Measurements from ENCODE around the gene MRPL37. TPM values are rescaled to one million over a fixed set of nuclear protein-coding genes. Genes with fewer than 3 reads are reported as not detected.

Gene MRPL37
- total and polyA plus RNA-seq, 2 of the 8 experiments (the other 6 are each of a cell fraction or from before 2014, with no cell fraction given), result 45.5 to 126 TPM

GRCh38 chr1:54262244-54262643 is 62.3 kb downstream of the MRPL37 start:
- H3K23ac ChIP-seq (ENCODE audit: insufficient read length), result no peak overlapping the region
- no peaks in the 10 kb centered on the region for H3K23me2 ChIP-seq (ENCODE audit: low read depth, low read length)
- ChIA-PET CTCF (ENCODE audit: partially characterized antibody) (interaction anchor here (1.3 to 5.5 kb wide), 4 partner anchors 9 to 228 kb away, joined by 4 to 34 read pairs (median 5); no protein-coding TSS in a partner anchor), POLR2A (ENCODE audit: partially characterized antibody) (interaction anchor here (1.3 to 1.6 kb wide), 2 partner anchors 9 to 10 kb away, joined by 3 to 4 read pairs; no protein-coding TSS in a partner anchor)
- no peaks in the 10 kb centered on the region for H3K27me3 ChIP-seq (replicated peaks in 1 of 4; ENCODE audit: control insufficient read depth in 3 of 4, extremely low read depth in 1 of 4, insufficient read depth in 3 of 4, low read length in 3 of 4)
- 86% methylated on average over 7 of the region's 7 CpGs; no CpG with 5 or more reads in 1 of the 2 experiments for WGBS, 2 experiments (ENCODE audit: extremely low coverage in 1 of 2, insufficient coverage in 1 of 2, insufficient read length in 1 of 2, insufficient replicate concordance in 2 of 2, low coverage in 1 of 2, low lambda C conversion rate in 2 of 2, missing lambda C conversion rate in 1 of 2)
- no peak for TF ChIP-seq KDM4A (IDR thresholded peaks at IDR 0.05; ENCODE audit: low read depth, low read length, severe bottlenecking)
- TF ChIP-seq BCL11A (IDR thresholded peaks at IDR 0.05; ENCODE audit: low read depth in 2 of 2, low read length in 2 of 2), result no peak
- TF ChIP-seq JUN (IDR thresholded peaks at IDR 0.05; ENCODE audit: low read depth, low read length), result no peak
- no peak for TF ChIP-seq USF2 (IDR thresholded peaks at IDR 0.05; ENCODE audit: low read length)
- peaks cover 6 to 20% of the 10 kb centered on the region in 2 experiments for H4K20me1 ChIP-seq (replicated peaks in 1 of 2; ENCODE audit: control insufficient read depth in 1 of 2, insufficient read depth in 2 of 2, low read length in 2 of 2)
- H4K8ac ChIP-seq (ENCODE audit: extremely low read depth, insufficient read depth, low read length), result no peak overlapping the region
- H3K4me2 ChIP-seq (ENCODE audit: insufficient read depth in 1 of 2, low read depth in 2 of 2, low read length in 2 of 2), result no peak overlapping the region
- no peak overlapping the region for H3K9ac ChIP-seq (replicated peaks in 1 of 4; ENCODE audit: extremely low read depth in 1 of 4, low read depth in 3 of 4, low read length in 3 of 4)
- H3K79me1 ChIP-seq (ENCODE audit: low read depth, low read length), result peaks cover 15% of the 10 kb centered on the region
- H3K4ac ChIP-seq (replicated peaks; ENCODE audit: insufficient read length, low read depth, low read length), result no peak overlapping the region
- no peak overlapping the region for H4K5ac ChIP-seq (ENCODE audit: insufficient read length, low read depth, low read length)
- H3K36me3 ChIP-seq (ENCODE audit: control insufficient read depth in 2 of 4, insufficient read depth in 4 of 4, low read length in 3 of 4), result no peaks in the 10 kb centered on the region; a peak in 1 of 8 replicates
- no peak overlapping the region for H2BK12ac ChIP-seq (ENCODE audit: low read depth, low read length)
- FAIRE-seq, result no peak
- peaks cover 2 to 8% (median 4%) of the 10 kb centered on the region in 4 experiments for H3K4me1 ChIP-seq (replicated peaks in 1 of 4; ENCODE audit: control insufficient read depth in 3 of 4, insufficient read depth in 4 of 4, low read length in 3 of 4)
- H2AK5ac ChIP-seq (ENCODE audit: low read depth, low read length), result no peak overlapping the region
- H3K9me3 ChIP-seq (ENCODE audit: insufficient read depth in 2 of 2, low read depth in 1 of 2, low read length in 1 of 2), result no peaks in the 10 kb centered on the region
- H2BK15ac ChIP-seq (ENCODE audit: low read length), result no peak overlapping the region
- H4K91ac ChIP-seq (replicated peaks; ENCODE audit: insufficient read length, low read length), result no peak overlapping the region
- H3K18ac ChIP-seq (ENCODE audit: extremely low read depth, low read length), result no peak overlapping the region
- H3K79me2 ChIP-seq (ENCODE audit: control insufficient read depth in 1 of 2, insufficient read depth in 2 of 2, low read length in 2 of 2), result peaks cover 0 to 60% of the 10 kb centered on the region in 2 experiments; a peak in 2 of 4 replicates
- no peak overlapping the region for H2BK120ac ChIP-seq (replicated peaks; ENCODE audit: low read depth, low read length)
- no peak overlapping the region for H3K4me3 ChIP-seq (ENCODE audit: extremely low read depth in 1 of 4, insufficient read depth in 2 of 4, low read depth in 3 of 4, low read length in 4 of 4)
- no peak overlapping the region for H3K27ac ChIP-seq (ENCODE audit: low read depth, low read length)
- H2AFZ ChIP-seq (ENCODE audit: low read length), result no peak overlapping the region
- no peak overlapping the region for H2BK20ac ChIP-seq (ENCODE audit: low read length)
- no peak overlapping the region for H3K14ac ChIP-seq (ENCODE audit: insufficient read length)
- H3K56ac ChIP-seq (replicated peaks; ENCODE audit: insufficient read length, low read depth, low read length), result no peak overlapping the region
- no peak overlapping the region for H2BK5ac ChIP-seq (ENCODE audit: low read depth, low read length)
- DNase-seq (ENCODE audit: low read depth in 1 of 2, low spot score in 2 of 2), result no peak

Measured in H1 (cell line).